Liver (tissue), 9 donors: Measurements from ENCODE around the gene MEGF6. TPM values are rescaled to one million over a fixed set of nuclear protein-coding genes. Genes with fewer than 3 reads are reported as not detected.

Experiments used
- DNase-seq: peaks from one replicate; pipeline ENCODE4 v3.0.0-alpha.2; 2017; ENCODE audit warnings: low spot score
- H3K27ac ChIP-seq, 2 donors: one replicate each; pipeline ENCODE4 v1.7.0; 2013; ENCODE audit warnings: inconsistent platforms in 2 of 2, low read length in 2 of 2, control low read depth in 1 of 2, low read depth in 1 of 2, mild to moderate bottlenecking in 1 of 2
- H3K27me3 ChIP-seq, 4 donors: one replicate each; pipeline versions ENCODE4 v1.6.1 to v1.7.0; 2013; ENCODE audit warnings: low read length in 3 of 4, inconsistent platforms in 1 of 4, mild to moderate bottlenecking in 1 of 4, moderate library complexity in 1 of 4; ENCODE audit not compliant: control insufficient read depth in 4 of 4, insufficient read depth in 4 of 4
- H3K36me3 ChIP-seq, 4 donors: one replicate each; pipeline versions ENCODE4 v1.6.1 to v1.7.0; 2013; ENCODE audit warnings: low read length in 3 of 4, mild to moderate bottlenecking in 3 of 4, low read depth in 1 of 4, moderate library complexity in 1 of 4; ENCODE audit not compliant: control insufficient read depth in 4 of 4, insufficient read depth in 3 of 4
- H3K4me1 ChIP-seq, 4 donors: one replicate each; pipeline versions ENCODE4 v1.6.1 to v1.7.0; 2013; ENCODE audit warnings: low read length in 3 of 4, mild to moderate bottlenecking in 3 of 4, moderate library complexity in 1 of 4; ENCODE audit not compliant: control insufficient read depth in 4 of 4, insufficient read depth in 4 of 4
- H3K4me3 ChIP-seq, 3 donors: one replicate each; pipeline versions ENCODE4 v1.6.1 to v1.7.0; 2013; ENCODE audit warnings: low read length in 3 of 3, control low read depth in 1 of 3, low read depth in 1 of 3, mild to moderate bottlenecking in 1 of 3
- H3K9ac ChIP-seq, 2 donors: one replicate each; pipeline ENCODE4 v1.7.0; 2013; ENCODE audit warnings: low read length in 2 of 2, mild to moderate bottlenecking in 2 of 2, moderate library complexity in 2 of 2, control low read depth in 1 of 2, low read depth in 1 of 2
- H3K9me3 ChIP-seq, 4 donors: one replicate each; pipeline versions ENCODE4 v1.6.1 to v1.7.0; 2013; ENCODE audit warnings: low read length in 3 of 4; ENCODE audit not compliant: control insufficient read depth in 4 of 4
- ATF3 ChIP-seq: IDR thresholded peaks from 2 replicates; pipeline ENCODE4 v1.6.1; 2016; ENCODE audit warnings: antibody characterized with exemption
- CTCF ChIP-seq: fragments of 150-350 bp; IDR thresholded peaks from 2 replicates; pipeline ENCODE4 v1.5.1; 2017; ENCODE audit warnings: improper control_type of control experiment, low read depth, low read length; ENCODE audit not compliant: missing input control
- EGR1 ChIP-seq, 2 donors: IDR thresholded peaks; 2 replicates each; pipeline ENCODE4 v1.6.1; 2016 to 2018; ENCODE audit warnings: antibody characterized with exemption in 2 of 2, low read depth in 2 of 2
- FOXA1 ChIP-seq: IDR thresholded peaks from 2 replicates; pipeline ENCODE4 v1.6.1; 2016; ENCODE audit warnings: antibody characterized with exemption
- FOXA2 ChIP-seq: IDR thresholded peaks from 2 replicates; pipeline ENCODE4 v1.6.1; 2016; ENCODE audit warnings: antibody characterized with exemption
- GABPA ChIP-seq, 2 donors: IDR thresholded peaks in 1 of 2; conservative IDR thresholded peaks in 1 of 2; 2 replicates each; pipeline ENCODE4 v1.6.1; 2016; ENCODE audit warnings: antibody characterized with exemption in 2 of 2, mild to moderate bottlenecking in 1 of 2, moderate library complexity in 1 of 2
- HNF4A ChIP-seq, 2 donors: conservative IDR thresholded peaks; 2 replicates each; pipeline ENCODE4 v1.6.1; 2016; ENCODE audit warnings: antibody characterized with exemption in 2 of 2, mild to moderate bottlenecking in 2 of 2
- HNF4G ChIP-seq: IDR thresholded peaks from 2 replicates; pipeline ENCODE4 v1.6.1; 2016; ENCODE audit warnings: antibody characterized with exemption
- JUND ChIP-seq, 2 donors: IDR thresholded peaks; 2 replicates each; pipeline ENCODE4 v1.6.1; 2016; ENCODE audit warnings: antibody characterized with exemption in 2 of 2
- MAX ChIP-seq: IDR thresholded peaks from 2 replicates; pipeline ENCODE4 v1.6.1; 2016; ENCODE audit warnings: antibody characterized with exemption
- NR2F2 ChIP-seq: IDR thresholded peaks from 2 replicates; pipeline ENCODE4 v1.6.1; 2016; ENCODE audit warnings: antibody characterized with exemption
- RAD21 ChIP-seq, 2 donors: IDR thresholded peaks; 2 replicates each; pipeline ENCODE4 v1.6.1; 2016; ENCODE audit warnings: antibody characterized with exemption in 2 of 2, mild to moderate bottlenecking in 2 of 2
- REST ChIP-seq: IDR thresholded peaks from 2 replicates; pipeline ENCODE4 v1.6.1; 2016; ENCODE audit warnings: antibody characterized with exemption, mild to moderate bottlenecking
- RXRA ChIP-seq, 2 donors: IDR thresholded peaks; 2 replicates each; pipeline ENCODE4 v1.6.1; 2017 to 2018; ENCODE audit warnings: antibody characterized with exemption in 2 of 2, mild to moderate bottlenecking in 1 of 2
- SP1 ChIP-seq: IDR thresholded peaks from 2 replicates; pipeline ENCODE4 v1.6.1; 2018; ENCODE audit warnings: antibody characterized with exemption, mild to moderate bottlenecking
- TAF1 ChIP-seq: conservative IDR thresholded peaks from 2 replicates; pipeline ENCODE4 v1.6.1; 2016; ENCODE audit warnings: antibody characterized with exemption, mild to moderate bottlenecking
- YY1 ChIP-seq: IDR thresholded peaks from 2 replicates; pipeline ENCODE4 v1.6.1; 2016; ENCODE audit warnings: antibody characterized with exemption, mild to moderate bottlenecking
- ZBTB33 ChIP-seq: IDR thresholded peaks from 2 replicates; pipeline ENCODE4 v1.6.1; 2016; ENCODE audit warnings: antibody characterized with exemption
- WGBS: extraction: QIAGEN DNeasy Blood & Tissue Kit; methylation state at CpG from one replicate; pipeline ENCODE4 v1.1.7; 2013; 5-methylcytosine and 5-hydroxymethylcytosine counted together
- polyA plus RNA-seq, 2 donors: library from polyadenylated mRNA; stranded (reverse) in 1 of 2; unstranded in 1 of 2; fragments of 200-250 nt in 1 of 2; fragments of >200 nt in 1 of 2; fragmentation: Nextera tagmentation in 1 of 2; extraction: Ambion mirVana in 1 of 2; gene quantifications; one replicate each; pipeline versions ENCODE4 v1.2.1 to v1.2.3, GENCODE V29; 2013 to 2015
- total RNA-seq, 2 donors: library from RNA; depleted of rRNA; stranded (reverse); fragments of >200 nt; gene quantifications; one replicate each; pipeline ENCODE4 v1.2.3, GENCODE V29; 2014
- donor health status: healthy.
- donor health status: healthy.
- donor health status: healthy.
- donor health status: healthy.
- donor health status: healthy.

MEGF6 gene
- total and polyA plus RNA-seq, 4 donors = 1.3 to 11.0 (median 4.0) TPM

- Histone ChIP-seq H3K9me3 (no peaks in the 10 kb centered on the region), H3K27ac (no peak overlapping the region), H3K36me3 (no peaks in the 10 kb centered on the region), H3K27me3 (no peaks in the 10 kb centered on the region), H3K4me3 (no peak overlapping the region), H3K9ac (no peak overlapping the region), H3K4me1 (no peaks in the 10 kb centered on the region)
- TF ChIP-seq NR2F2 (no peak), FOXA2 (no peak), CTCF (no peak), REST (no peak), GABPA (IDR thresholded peaks at IDR 0.05 in 1 of 2, conservative IDR thresholded peaks at IDR 0.05 in 1 of 2) (no peak), MAX (no peak), FOXA1 (no peak)
- DNase-seq = no peak
- WGBS = 95% methylated on average over 4 of the region's 4 CpGs
Measured at GRCh38 chr1:3488432-3488831, 122.9 kb downstream of the MEGF6 start.

- no peaks in the 10 kb centered on the region for H3K36me3 ChIP-seq
- H3K9ac ChIP-seq = no peak overlapping the region
- no peaks in the 10 kb centered on the region for H3K9me3 ChIP-seq
- H3K27ac ChIP-seq = no peak overlapping the region
- no peak overlapping the region for H3K4me3 ChIP-seq
- WGBS = 91% methylated on average over 14 of the region's 14 CpGs
- peaks cover 0 to 8% (median 4%) of the 10 kb centered on the region in 4 donors for H3K4me1 ChIP-seq
- DNase-seq = no peak
- TF ChIP-seq ATF3 (no peak), NR2F2 (no peak), MAX (no peak), HNF4G (no peak), CTCF (no peak), EGR1 (IDR thresholded peaks at IDR 0.05; ENCODE audit: low read depth in 2 of 2) (no peak), SP1 (no peak), GABPA (IDR thresholded peaks at IDR 0.05 in 1 of 2, conservative IDR thresholded peaks at IDR 0.05 in 1 of 2) (no peak), RAD21 (IDR thresholded peaks at IDR 0.05) (no peak), REST (no peak), ZBTB33 (no peak), FOXA1 (no peak), JUND (IDR thresholded peaks at IDR 0.05) (no peak), HNF4A (conservative IDR thresholded peaks at IDR 0.05) (no peak), FOXA2 (no peak), TAF1 (no peak), RXRA (IDR thresholded peaks at IDR 0.05) (no peak), YY1 (no peak)
- H3K27me3 ChIP-seq = no peaks in the 10 kb centered on the region
Measured at GRCh38 chr1:3485016-3485415, 126.3 kb downstream of the MEGF6 start.
